GM12864 (cell line): ENCODE results near the gene DPYD.
"Not testable (repeated sequence)": the region's sequence is repeated elsewhere in the genome, so short reads cannot be mapped to it uniquely, and the experiment has no call there.

Experiments
- DNase-seq: peaks from one replicate; pipeline ENCODE4 v3.0.0-alpha.2; 2011; ENCODE audit warnings: low read depth
- H3K4me3 ChIP-seq: 2 replicates; pipeline ENCODE4 v1.5.1; 2011; ENCODE audit warnings: mild to moderate bottlenecking, low read depth, low read length, control low read depth
- TF ChIP-seq, protein P1 (sequence below): IDR thresholded peaks from 2 replicates; pipeline ENCODE4 v1.5.1; 2011; ENCODE audit warnings: low read depth, mild to moderate bottlenecking, moderate library complexity, low read length, control low read depth, inconsistent platforms; ENCODE audit errors: missing control alignments

DPYD gene

GRCh38 chr1:97356309-97356708, 564.5 kb downstream of the DPYD start:
- TF ChIP-seq, protein P1, sequence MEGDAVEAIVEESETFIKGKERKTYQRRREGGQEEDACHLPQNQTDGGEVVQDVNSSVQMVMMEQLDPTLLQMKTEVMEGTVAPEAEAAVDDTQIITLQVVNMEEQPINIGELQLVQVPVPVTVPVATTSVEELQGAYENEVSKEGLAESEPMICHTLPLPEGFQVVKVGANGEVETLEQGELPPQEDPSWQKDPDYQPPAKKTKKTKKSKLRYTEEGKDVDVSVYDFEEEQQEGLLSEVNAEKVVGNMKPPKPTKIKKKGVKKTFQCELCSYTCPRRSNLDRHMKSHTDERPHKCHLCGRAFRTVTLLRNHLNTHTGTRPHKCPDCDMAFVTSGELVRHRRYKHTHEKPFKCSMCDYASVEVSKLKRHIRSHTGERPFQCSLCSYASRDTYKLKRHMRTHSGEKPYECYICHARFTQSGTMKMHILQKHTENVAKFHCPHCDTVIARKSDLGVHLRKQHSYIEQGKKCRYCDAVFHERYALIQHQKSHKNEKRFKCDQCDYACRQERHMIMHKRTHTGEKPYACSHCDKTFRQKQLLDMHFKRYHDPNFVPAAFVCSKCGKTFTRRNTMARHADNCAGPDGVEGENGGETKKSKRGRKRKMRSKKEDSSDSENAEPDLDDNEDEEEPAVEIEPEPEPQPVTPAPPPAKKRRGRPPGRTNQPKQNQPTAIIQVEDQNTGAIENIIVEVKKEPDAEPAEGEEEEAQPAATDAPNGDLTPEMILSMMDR: no peak
- DNase-seq: no peak
- H3K4me3 ChIP-seq: no peak overlapping the region

- no peak for DNase-seq
These were observed 567.9 kb downstream of the DPYD start for GRCh38 chr1:97352936-97353382.

GRCh38 chr1:97351846-97352245, 569.0 kb downstream of the DPYD start:
- no peak overlapping the region for H3K4me3 ChIP-seq
- DNase-seq: no peak
- TF ChIP-seq, protein P1: no peak

More at GRCh38 chr1:97352936-97353382, 567.9 kb downstream of the DPYD start:
- no peak overlapping the region for H3K4me3 ChIP-seq
- TF ChIP-seq, protein P1: no peak

DNA sequence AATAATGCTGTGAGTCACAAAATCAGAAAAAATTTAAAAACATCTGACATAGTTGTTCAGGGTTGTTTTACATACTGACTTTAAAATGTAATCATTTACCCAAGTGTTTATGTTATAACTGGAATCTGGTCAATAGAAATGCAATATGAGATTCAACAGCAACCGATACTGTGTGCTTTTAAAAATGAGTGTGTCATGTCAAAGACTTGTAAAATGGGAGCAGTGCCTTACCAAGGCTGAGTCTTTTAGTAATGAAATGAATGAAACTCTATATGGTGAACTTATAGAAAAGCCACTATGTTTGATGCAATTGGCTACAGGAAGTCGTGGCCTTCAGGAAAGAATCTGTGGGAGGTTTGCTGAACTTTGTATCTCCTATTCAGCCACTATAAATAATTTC, 570.2 kb downstream of the DPYD start:
- TF ChIP-seq, protein P1: no peak
- no peak for DNase-seq
- no peak overlapping the region for H3K4me3 ChIP-seq

DNA sequence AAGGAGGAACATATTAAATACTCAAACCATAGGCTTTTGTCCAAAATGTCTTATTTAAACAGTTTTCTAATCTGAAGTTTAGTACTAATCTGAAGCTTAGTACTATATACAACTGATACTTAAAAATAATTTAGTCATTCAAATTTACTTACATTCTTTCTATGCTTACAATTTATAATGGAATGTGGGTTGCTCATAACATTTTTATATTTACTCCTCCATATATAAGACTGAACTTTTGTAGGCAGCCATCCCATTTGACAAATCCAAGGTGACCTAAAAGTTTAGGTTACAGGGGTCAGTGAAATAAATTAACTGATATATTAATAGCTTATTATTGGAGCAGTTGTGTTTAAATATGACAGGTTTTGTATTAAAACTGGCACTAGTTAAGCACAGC, 570.6 kb downstream of the DPYD start:
- DNase-seq: no peak
- TF ChIP-seq, protein P1: no peak
- no peak overlapping the region for H3K4me3 ChIP-seq

DNA sequence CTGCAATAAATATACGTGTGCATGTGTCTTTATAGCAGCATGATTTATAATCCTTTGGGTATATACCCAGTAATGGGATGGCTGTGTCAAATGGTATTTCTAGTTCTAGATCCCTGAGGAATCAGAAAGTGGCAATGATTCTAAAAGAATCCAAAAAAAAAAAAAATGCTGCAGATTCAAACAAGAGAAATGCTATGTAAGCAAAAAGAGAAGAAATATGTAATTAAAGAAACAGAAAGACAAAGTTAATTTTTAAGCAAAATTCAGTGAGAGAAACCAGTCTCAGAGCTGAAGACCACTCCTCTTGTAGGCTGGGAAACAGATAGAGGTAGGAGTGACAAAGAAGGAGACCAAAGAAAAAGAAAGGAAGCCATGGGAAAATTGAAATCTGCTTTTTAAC, 571.0 kb downstream of the DPYD start:
- not testable (repeated sequence) for DNase-seq

DNA sequence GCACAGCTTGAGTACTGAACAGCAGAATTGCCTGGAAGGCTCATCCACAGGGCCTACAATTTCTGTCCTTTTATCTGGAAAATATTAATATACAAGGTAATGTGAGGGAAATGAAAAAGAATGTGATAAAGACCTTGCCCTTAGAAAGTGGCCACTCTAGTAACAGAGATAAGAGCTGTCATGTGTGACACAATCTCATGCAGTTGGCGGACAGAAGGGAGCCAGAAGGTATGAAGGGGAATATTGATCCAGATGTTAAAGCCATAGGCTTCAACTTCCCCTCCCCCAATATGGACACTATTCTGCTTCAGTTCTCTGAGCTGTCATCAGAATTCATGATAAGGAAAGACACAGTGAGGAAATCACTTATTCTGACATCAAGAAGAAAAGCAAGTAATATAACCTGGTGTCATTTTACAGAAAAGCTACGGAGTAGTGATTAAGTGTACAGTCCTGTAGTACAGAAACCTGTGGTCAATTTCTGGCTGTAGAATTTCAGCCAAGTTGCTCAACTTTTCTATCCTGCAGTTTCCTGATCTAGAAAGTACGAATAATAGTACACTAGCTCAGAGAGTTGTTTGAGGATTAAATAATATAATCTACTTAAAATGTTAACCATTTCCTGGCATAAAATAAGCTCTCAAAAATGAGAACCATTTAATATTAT, 572.1 kb downstream of the DPYD start:
- TF ChIP-seq, protein P1: no peak
- DNase-seq: no peak
- no peak overlapping the region for H3K4me3 ChIP-seq

More for the DNA sequence above, 571.0 kb downstream of the DPYD start:
- not testable (repeated sequence) for H3K4me3 ChIP-seq
